GM21528 (cell line): ENCODE results near the gene MTHFS.
A peak's percentile ranks its signal among the peaks of the same experiment; 100 is the strongest.
"Not testable (repeated sequence)": the region's sequence is repeated elsewhere in the genome, so short reads cannot be mapped to it uniquely, and the experiment has no call there.

ENCODE experiments used
- ATAC-seq: cut with Tn5 transposase; IDR thresholded peaks from one replicate; pipeline ENCODE4 v1.9.1; 2021; ENCODE audit warnings: mild to moderate bottlenecking, moderate library complexity; ENCODE audit not compliant: unreplicated experiment, low FRiP score

MTHFS gene

GRCh38 chr15:79916502-79917132 is 19.8 kb upstream of the MTHFS start:
- ATAC-seq = no peak

DNA sequence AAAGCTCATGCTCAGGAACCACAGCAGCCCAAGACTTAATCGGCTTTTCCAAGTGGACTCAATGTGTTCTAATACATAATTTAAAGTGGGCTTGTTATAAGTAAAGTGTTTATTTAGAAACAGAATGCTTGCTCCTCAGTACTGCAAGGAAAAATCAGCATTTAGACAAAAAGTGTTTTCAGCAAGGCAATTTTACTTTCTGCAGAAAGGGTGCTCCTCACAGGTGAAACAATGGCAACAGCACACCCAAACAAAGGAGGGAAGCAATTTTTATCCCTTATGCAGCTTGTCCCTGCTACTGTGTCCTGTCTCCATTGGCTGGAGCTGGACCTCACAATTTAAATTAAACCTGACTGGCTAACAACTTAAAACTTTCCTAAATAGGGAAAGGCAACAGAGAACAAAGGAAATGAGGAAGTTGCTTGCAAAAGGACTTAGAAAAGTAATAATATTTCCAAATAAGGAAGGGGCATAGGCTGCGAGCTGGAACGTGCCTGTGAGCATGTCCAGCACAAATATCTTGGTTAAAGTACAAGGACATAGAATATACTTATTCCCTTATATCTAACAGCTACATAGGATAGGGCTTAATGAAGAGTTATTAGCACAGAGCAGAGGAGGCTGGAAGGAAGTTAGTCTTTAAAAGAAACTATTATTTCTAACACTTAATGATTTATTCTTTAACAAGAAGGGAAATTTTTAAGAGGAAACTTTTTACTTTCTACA is 19.1 kb upstream of the MTHFS start:
- not testable (repeated sequence) for ATAC-seq

GRCh38 chr15:79914728-79915127 is 17.9 kb upstream of the MTHFS start:
- no peak for ATAC-seq

DNA sequence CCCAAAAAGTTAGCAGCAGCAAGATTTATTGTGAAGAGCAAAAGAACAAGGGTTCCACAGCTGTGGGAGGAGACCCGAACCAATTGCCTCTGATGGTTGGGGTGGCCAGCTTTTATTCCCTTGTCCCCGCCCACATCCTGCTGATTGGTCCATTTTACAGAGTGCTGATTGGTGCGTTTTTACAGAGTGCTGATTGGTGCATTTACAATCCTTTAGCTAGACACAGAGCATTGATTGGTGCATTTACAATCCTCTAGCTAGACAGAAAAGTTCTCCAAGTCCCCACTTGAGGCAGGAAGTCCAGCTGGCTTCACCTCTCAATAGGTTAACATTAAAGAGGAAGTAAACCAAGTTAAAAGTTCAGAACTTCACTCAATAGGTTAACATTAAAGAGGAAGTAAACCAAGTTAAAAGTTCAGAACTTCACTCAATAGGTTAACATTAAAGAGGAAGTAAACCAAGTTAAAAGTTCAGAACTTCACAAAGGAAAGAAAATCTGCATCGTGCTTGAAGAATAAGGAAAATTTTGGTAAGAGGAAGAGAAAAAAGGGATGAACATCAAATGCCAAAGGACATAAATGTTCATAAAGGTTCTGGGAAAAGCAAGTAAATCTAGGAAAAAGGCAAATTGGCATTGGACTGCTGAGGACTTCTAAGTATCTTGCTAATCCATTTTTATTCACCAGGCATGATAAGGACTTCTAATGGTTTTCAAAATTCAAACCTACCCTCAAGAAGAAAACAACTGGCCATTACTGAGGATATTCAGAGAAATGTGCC is 12.9 kb upstream of the MTHFS start:
- not testable (repeated sequence) for ATAC-seq

DNA sequence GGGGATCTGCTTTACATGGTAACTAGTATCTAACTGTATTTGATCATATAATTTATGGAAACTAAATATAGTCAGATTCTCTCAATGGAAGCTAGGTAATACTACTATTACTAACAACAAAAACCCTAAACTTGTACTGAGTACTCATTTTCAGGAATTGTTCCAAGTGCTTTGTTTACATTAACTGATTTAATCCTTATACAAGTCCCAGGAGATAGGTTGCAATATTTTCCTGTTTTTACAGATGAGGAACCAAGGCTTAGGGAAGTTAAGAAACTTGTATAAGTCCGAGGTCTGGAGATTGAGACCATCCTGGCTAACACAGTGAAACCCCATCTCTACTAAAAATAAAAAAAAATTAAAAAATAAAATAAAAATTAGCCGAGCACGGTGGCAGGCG is 7.5 kb upstream of the MTHFS start:
- ATAC-seq = no peak

DNA sequence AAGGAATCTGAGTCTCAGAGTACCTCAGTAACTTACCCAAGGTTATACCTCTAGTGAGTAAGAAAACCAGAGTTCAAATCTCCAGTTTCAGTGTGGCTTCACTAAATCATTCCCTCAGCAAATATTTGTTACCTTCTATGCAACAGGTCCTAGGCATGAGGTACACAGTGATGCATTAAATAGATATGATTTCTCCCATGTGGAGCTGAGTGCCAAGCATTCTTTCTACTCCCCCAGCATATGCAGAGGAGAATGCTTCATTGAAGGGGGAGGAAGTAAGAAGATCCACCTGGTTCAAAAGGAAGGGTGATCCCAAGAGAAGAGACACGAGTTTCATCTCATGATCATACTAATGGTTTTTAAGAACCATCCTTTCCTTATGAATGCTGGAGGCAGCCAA is 6.8 kb upstream of the MTHFS start:
- ATAC-seq = no peak

GRCh38 chr15:79903144-79903543 is 6.3 kb upstream of the MTHFS start:
- no peak for ATAC-seq

DNA sequence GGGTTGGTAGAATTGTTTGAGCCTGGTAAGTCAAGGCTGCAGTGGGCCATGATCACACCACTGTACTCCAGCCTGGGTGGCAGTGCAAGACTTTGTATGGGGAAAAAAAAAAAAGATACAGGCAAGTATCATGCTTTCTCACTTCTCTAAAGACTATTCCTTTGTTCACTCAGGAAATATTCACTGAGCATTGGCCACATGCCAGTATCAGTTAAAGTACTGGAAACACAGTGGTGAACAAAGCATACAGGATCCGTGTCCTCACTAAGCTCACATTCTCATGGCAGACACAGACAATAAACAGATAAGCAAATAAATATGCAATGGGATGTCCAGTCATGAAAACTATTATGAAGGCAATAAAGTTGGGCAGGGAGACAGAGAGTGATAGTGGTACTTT is 5.1 kb upstream of the MTHFS start:
- no peak for ATAC-seq

- ATAC-seq = not testable (repeated sequence)
Observed at GRCh38 chr15:79900818-79901378, 4.1 kb upstream of the MTHFS start.

GRCh38 chr15:79900087-79900486 is 3.3 kb upstream of the MTHFS start:
- no peak for ATAC-seq

- not testable (repeated sequence) for ATAC-seq
Observed at GRCh38 chr15:79898786-79899185, 2.0 kb upstream of the MTHFS start.

GRCh38 chr15:79898369-79898768 is 1.6 kb upstream of the MTHFS start:
- ATAC-seq = no peak

- ATAC-seq = no peak
Observed at GRCh38 chr15:79897701-79898113, 893 bp upstream of the MTHFS start.

GRCh38 chr15:79897380-79897678 is 515 bp upstream of the MTHFS start:
- no peak for ATAC-seq

DNA sequence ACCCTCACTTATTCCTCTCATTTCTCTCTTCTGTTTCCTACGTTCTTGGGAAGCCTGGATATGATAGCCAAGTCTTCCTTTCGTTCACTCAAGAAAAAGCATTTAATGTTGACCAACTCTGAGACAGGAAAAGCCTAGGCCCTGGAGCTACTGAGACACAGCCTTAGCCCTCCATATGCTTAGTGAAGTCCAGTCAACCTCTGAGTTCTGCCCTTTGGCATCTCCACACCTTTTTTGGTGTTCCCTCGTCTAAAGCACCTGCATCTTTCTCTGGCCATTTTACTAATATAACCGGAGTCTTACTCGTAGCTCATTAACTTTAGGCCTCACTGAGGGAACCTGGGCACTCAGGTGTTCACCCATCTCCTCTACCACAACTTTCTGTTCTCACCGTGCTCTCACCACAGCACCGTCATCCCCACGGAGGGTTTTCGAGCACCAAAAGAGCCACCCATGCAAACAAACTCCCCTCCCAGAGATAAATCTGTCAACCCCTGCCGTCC is 632 bp downstream of the MTHFS start:
- peak; percentile 45 for ATAC-seq

- ATAC-seq = no peak
Observed at GRCh38 chr15:79887054-79887930, 9.5 kb downstream of the MTHFS start.

DNA sequence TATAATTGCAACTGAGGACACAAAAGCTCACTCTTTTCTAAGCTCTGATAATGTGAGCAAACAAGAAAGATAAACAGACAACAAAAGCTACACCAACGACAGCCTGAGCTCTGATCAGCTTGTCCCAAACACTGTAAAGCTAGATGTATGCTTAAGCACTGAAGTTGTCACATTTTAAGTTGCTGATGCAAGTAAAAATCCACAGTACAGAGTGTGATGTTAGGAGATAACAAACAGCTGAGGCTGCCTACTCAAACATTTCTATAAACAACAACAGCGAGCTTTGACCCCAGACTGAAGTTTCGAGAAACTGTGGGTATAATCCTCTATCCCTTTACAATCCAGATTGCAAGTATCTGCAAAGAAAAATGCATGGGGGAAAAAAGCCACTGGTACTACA is 10.7 kb downstream of the MTHFS start:
- no peak for ATAC-seq

DNA sequence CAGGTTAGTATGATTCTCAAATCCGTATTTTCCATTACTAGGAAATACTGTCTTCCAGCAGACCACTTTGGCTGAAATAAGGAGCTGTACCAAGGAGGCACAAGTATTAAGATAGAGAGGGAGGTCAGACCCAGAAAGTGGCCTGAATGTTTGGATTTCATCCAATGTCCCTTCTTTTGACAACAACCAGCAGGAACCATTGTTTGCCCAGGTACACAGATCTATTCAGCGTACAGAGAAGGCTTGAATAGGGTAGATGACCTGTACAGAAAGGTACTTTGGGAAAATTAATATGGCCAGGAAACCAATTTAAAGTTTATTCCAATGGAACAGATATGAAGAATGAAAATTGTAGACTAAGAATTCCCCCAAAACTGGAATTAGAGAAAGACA is 12.6 kb downstream of the MTHFS start:
- ATAC-seq = no peak

- ATAC-seq = no peak
Observed at GRCh38 chr15:79883579-79884203, 13.1 kb downstream of the MTHFS start.

DNA sequence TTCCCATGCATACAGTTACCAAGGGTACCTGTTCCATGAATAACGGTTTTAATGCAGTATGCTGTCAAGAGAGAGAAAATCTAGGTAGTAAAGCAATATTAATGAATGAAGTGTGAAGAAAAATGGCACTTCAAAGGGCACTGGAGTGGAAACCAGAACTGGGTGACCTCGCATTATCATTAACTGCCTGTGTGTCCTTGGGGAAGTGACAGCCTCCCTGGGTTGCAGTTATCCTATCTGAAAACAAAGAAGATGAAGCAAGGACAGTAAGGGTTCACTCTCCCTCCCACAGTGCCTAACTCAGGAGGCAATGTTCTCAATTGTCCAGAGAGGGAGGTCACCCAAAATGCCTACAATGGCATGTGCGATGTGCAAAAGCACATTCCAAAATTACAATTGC is 15.1 kb downstream of the MTHFS start:
- no peak for ATAC-seq
